ENCODE measurements around the gene MTR.

MTR gene

DNA sequence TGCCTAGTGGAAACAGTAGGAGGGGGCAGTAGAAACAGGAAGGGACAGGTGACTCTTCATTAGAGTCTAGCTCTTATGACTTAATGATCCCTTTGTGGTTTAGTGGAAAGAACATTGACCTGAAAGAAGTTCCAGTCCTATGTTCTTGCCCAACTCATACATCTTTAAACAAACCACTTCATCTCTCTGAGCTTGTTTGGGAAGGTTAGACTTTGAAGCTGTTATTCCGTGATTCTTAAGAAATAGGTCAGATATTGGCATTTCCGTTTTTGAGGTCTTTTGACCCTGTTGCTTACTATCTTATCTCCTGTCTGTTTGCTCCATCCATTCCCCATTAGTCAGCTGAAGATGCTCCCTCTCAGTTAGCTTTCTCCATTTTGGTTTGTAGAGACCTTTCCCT, 38.5 kb downstream of the MTR start:
- Histone ChIP-seq H3F3A (ENCODE audit: insufficient read depth, low read length) (no peaks in the 10 kb centered on the region), H2AFZ (ENCODE audit: low read length) (no peak overlapping the region), H4K20me1 (ENCODE audit: insufficient read depth, low read length) (no peaks in the 10 kb centered on the region), H3K27me3 (ENCODE audit: insufficient read depth, low read length) (no peaks in the 10 kb centered on the region), H3K27ac (ENCODE audit: low read depth, low read length, poor library complexity, severe bottlenecking) (no peak overlapping the region), H3K9me2 (ENCODE audit: low read depth, low read length) (no peaks in the 10 kb centered on the region), H3K4me2 (ENCODE audit: low read length) (no peak overlapping the region), H3K9me3 (ENCODE audit: low read length) (no peaks in the 10 kb centered on the region), H3K79me2 (ENCODE audit: insufficient read depth, low read length) (no peaks in the 10 kb centered on the region), H3K36me3 (ENCODE audit: insufficient read depth, low read length) (peaks cover 92% of the 10 kb centered on the region), H3K4me1 (ENCODE audit: insufficient read depth, low read length, severe bottlenecking) (no peaks in the 10 kb centered on the region), H3K4me3 (ENCODE audit: low read depth, low read length, poor library complexity, severe bottlenecking) (no peak overlapping the region), H3K9ac (ENCODE audit: low read length) (no peak overlapping the region)
- no peak for TF ChIP-seq EZH2 (IDR thresholded peaks at IDR 0.05; ENCODE audit: borderline replicate concordance, low read length)
- TF ChIP-seq, protein P1, sequence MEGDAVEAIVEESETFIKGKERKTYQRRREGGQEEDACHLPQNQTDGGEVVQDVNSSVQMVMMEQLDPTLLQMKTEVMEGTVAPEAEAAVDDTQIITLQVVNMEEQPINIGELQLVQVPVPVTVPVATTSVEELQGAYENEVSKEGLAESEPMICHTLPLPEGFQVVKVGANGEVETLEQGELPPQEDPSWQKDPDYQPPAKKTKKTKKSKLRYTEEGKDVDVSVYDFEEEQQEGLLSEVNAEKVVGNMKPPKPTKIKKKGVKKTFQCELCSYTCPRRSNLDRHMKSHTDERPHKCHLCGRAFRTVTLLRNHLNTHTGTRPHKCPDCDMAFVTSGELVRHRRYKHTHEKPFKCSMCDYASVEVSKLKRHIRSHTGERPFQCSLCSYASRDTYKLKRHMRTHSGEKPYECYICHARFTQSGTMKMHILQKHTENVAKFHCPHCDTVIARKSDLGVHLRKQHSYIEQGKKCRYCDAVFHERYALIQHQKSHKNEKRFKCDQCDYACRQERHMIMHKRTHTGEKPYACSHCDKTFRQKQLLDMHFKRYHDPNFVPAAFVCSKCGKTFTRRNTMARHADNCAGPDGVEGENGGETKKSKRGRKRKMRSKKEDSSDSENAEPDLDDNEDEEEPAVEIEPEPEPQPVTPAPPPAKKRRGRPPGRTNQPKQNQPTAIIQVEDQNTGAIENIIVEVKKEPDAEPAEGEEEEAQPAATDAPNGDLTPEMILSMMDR (IDR thresholded peaks at IDR 0.05; ENCODE audit: low read length) = no peak

DNA sequence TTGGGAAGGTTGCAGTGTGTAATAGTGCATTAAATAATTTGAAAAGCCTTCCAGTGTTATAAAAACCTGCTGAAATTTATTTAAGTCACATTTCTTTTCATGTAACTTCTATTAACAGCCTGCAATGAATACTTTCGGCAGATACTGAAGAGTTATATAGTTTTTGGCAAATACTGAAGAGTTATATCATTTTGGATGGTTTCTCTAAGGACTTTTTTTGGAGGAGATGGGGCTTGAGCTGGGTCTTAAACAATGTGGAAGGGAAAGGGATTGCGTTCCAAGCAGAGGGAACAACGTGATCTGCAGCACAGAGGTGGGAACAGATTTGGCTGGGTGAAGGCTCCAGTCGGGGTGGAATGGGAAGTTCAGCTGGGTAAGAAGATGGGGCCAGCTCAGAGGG, 39.8 kb downstream of the MTR start:
- Histone ChIP-seq H3K9ac (ENCODE audit: low read length) (no peak overlapping the region), H3K27ac (ENCODE audit: low read depth, low read length, poor library complexity, severe bottlenecking) (no peak overlapping the region), H4K20me1 (ENCODE audit: insufficient read depth, low read length) (no peaks in the 10 kb centered on the region), H3K9me2 (ENCODE audit: low read depth, low read length) (no peaks in the 10 kb centered on the region), H3K27me3 (ENCODE audit: insufficient read depth, low read length) (no peaks in the 10 kb centered on the region), H3K36me3 (ENCODE audit: insufficient read depth, low read length) (peaks cover 94% of the 10 kb centered on the region), H3K4me2 (ENCODE audit: low read length) (no peak overlapping the region), H3F3A (ENCODE audit: insufficient read depth, low read length) (no peaks in the 10 kb centered on the region), H3K9me3 (ENCODE audit: low read length) (no peaks in the 10 kb centered on the region), H2AFZ (ENCODE audit: low read length) (no peak overlapping the region), H3K4me3 (ENCODE audit: low read depth, low read length, poor library complexity, severe bottlenecking) (no peak overlapping the region), H3K79me2 (ENCODE audit: insufficient read depth, low read length) (no peaks in the 10 kb centered on the region), H3K4me1 (ENCODE audit: insufficient read depth, low read length, severe bottlenecking) (no peaks in the 10 kb centered on the region)
- TF ChIP-seq, protein P1 (IDR thresholded peaks at IDR 0.05; ENCODE audit: low read length) = no peak
- no peak for TF ChIP-seq EZH2 (IDR thresholded peaks at IDR 0.05; ENCODE audit: borderline replicate concordance, low read length)

DNA sequence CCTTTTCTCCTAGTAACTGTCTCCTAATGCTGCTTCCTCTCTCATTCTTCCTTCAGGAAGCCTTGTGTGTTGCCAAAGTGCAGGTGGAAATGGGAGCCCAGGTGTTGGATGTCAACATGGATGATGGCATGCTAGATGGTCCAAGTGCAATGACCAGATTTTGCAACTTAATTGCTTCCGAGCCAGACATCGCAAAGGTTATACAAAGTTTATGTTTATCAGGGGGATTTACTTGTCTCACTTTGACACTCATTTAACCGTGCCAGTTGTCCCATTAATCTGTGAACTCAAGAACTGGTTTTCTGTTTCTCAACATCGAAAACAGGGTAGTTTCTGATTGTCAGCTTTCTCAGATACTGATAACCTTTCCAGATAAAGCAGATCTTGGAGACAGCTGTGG, 40.4 kb downstream of the MTR start:
- Histone ChIP-seq H3K27me3 (ENCODE audit: insufficient read depth, low read length) (no peaks in the 10 kb centered on the region), H3K27ac (ENCODE audit: low read depth, low read length, poor library complexity, severe bottlenecking) (no peak overlapping the region), H3K9me2 (ENCODE audit: low read depth, low read length) (no peaks in the 10 kb centered on the region), H2AFZ (ENCODE audit: low read length) (no peak overlapping the region), H3K9ac (ENCODE audit: low read length) (no peak overlapping the region), H3K36me3 (ENCODE audit: insufficient read depth, low read length) (peaks cover 95% of the 10 kb centered on the region), H3K4me2 (ENCODE audit: low read length) (no peak overlapping the region), H3K4me3 (ENCODE audit: low read depth, low read length, poor library complexity, severe bottlenecking) (no peak overlapping the region), H3K79me2 (ENCODE audit: insufficient read depth, low read length) (no peaks in the 10 kb centered on the region), H4K20me1 (ENCODE audit: insufficient read depth, low read length) (no peaks in the 10 kb centered on the region), H3K4me1 (ENCODE audit: insufficient read depth, low read length, severe bottlenecking) (no peaks in the 10 kb centered on the region), H3K9me3 (ENCODE audit: low read length) (no peaks in the 10 kb centered on the region), H3F3A (ENCODE audit: insufficient read depth, low read length) (no peaks in the 10 kb centered on the region)
- no peak for TF ChIP-seq EZH2 (IDR thresholded peaks at IDR 0.05; ENCODE audit: borderline replicate concordance, low read length)
- TF ChIP-seq, protein P1 (IDR thresholded peaks at IDR 0.05; ENCODE audit: low read length) = no peak
